Suppressor macrophage treated with lipopolysaccharide for 1 hour (primary cell): ENCODE measurements around the gene MTMR10.

ENCODE experiments used
- DNase-seq, 3 donors: peaks; one replicate each; pipeline ENCODE4 v3.0.0-alpha.2; 2020 to 2022

The MTMR10 gene

DNA sequence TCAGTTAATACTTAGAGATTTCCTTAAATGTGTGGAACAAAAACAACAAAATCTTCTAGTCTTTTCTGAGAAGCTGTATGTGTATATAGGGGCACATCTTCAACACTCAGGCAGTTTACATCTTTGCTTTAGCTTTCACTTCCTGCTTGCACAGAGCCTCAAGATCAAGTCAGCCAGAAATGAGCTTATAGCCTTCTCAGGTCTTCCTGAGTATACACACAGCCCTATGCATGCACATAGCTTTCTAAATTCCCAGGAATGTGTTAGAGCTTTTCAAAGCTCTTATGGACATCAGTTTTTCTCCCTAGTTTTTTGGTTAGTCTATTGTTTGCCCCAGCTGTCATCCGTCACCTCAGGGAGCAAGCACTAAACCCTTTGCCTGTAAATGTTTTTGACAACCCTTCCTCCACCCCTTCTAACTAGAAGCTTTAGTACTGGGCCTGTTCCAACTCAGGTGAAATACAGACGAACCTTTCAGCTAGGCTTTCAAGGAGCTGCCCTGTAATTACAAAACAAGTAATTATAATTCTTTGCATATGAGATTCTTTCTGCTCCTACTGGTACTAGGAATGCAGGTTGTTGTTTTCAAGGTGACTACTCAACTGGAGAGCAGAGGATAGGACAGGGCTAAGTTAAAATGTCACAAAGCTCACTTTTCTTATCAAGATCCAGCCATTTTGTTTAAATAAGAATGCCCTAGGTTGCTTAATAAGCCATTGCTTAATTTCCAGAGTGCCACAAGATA is 22.6 kb upstream of the MTMR10 start:
- peak in 2 of 3 donors; percentile 17 to 21 for DNase-seq

DNA sequence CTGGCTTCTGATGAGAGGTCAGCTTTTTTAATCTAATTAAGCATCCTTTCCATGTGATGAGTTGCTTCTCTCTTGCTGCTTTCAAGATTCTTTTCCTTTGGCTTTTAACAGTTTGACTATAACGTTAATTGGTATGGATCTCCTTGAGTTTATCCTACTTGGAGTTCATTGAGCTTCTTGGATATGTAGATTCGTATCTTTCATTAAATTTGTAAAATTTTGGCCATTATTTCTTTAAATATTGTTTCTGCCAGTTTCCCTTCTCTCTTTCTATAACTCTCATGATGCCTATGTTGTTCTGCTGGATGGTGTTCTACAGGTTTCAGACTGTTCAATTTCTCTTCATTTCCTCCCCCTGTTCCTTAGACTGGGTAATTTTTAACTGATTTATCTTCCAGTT is 21.0 kb upstream of the MTMR10 start:
- no peak for DNase-seq

DNA sequence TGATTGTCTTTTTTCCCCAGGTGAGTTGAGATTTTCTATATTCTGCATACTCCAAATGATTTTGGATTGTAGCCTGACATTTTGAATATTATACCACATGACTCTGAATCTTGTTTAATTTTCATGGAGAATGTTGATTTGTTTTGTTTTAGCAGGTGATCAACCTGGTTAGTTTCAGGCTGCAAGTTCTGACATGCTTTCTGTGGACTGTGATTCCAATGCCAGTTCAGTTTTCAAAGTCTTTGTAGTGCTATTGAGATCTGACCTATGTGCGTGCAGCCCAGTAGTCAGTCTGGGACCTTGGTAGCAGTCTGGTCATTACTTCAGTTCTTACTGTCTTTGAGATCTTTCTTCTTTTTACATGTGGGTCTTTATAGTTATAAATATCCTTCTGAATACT is 18.6 kb upstream of the MTMR10 start:
- no peak for DNase-seq

DNA sequence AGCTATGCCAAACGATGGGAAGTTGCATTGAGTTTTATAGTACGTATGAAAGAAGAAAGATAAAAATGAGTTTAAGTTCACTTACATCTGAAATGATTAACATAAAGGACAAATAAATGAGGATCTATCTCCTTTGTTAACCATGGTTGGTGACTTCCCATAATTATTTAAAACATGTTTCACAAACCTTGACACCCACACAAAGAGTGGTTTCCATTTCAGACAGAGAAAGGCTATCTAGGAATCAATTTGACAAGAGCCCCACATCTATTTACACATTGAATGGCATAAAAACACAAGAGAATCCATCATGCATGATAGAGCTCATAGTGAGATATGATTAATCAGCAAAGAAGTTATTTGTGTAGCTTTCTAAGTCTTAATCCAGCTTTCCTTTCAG is 14.2 kb upstream of the MTMR10 start:
- DNase-seq = peak; percentile 39 to 61 (median 53)

DNA sequence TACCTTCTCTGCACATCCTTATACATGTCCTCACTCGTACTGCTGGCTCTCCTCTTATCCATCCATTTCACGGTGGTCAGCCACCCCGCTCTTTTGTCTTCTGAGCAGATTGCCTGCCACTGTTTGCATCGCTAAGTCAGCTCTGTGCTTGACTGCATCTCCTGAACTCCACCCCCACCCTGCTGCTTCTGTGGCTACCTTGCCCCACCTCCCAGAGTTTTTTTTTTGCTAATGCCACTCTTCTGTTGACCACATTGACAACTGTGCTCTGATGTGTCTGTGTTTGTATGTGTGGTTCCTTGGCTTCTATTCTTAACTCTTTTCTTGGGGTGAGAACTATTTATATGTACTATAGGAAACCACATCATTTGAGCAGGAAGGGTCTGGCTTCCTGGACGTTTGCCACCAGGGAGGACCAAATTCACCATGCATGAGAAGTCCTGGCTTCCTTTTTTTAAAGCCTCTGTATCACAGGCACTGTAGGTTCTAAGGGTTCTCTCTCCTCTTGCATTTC is 12.8 kb upstream of the MTMR10 start:
- peak in 1 of 3 donors; percentile 14 for DNase-seq

DNA sequence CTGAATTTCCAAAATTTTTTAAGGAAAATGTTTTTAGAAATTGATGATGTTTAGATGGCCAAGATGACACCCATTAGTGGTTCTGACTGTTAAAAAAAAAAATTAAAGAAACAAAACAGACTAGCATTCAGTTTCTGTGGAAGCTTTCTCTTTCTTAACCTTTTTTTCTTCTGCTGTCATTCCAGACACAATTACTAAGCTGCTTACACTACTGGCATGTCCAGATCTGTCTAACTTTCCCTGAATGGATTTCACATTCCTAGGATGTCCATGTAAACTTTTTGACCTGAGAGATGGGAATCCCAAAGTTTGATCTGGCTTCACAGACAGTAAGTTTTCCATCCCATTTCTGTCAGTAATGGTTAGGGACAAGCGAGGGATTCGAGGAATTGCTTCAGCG is 10.3 kb upstream of the MTMR10 start:
- DNase-seq = no peak

DNA sequence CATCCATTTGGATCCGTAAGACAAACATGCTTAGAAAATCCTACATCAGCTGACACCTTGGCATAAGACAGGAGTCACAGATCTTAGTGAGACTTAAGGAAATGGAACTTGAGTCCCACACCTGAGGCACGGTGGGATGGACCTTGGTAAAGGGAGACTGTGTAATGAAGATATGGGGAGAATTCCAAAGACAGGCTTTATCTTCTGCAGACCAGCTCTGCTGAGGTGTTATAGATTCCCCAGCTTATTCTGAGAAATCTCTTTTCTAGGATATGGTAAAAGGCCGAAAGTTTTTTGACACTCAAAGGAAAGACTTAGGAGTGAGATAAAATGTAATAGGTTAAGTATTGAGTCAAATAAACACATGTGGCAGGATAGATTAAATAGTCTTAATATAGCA is 8.3 kb upstream of the MTMR10 start:
- DNase-seq = no peak

DNA sequence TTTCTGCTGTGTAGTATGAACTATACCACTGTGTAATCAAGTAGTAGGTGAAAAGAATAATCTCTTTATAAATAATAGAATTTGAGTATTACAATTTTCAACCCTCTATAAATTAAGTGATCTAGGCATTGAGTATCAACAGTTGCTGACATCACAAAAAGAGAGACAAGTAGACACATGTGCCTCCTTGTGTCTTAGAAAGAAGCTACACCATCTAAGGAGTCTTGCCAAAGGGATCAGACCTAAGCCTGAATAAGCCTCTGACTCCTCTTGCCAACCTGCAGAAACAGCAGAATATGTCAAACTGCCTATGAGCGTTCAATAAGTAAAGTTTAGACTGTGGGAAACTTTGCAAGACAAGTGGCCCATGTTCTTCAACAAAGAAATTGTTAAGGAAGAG is 5.8 kb upstream of the MTMR10 start:
- DNase-seq = no peak

DNA sequence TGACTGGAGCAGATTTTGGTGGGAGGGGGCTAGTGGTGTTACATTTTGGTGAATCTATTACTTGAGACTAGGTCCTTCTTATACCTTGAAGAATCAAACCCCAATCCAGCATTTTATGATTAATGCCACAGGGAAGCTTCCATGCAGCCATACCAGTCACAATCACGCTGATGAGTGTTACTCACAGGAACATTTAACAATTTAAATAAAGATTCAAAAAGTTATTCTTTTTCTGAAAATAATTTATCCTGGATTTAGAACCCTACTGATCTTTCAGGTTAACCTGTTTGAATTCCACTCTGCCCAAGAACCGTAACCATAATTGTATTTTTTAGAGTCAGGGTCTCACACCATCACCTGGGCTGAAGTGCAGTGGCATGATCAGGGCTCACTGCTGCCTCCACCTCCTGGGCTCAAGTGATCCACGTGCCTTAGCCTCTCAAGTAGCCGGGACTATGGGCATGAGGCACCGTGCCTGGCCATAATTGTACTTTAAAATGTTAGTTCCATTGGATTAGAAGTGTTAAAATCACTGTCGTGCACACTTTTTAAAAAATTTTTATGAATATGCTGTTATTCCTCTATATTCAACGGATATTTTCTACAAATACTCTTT is 929 bp upstream of the MTMR10 start:
- DNase-seq = peak in 1 of 3 donors; percentile 40

DNA sequence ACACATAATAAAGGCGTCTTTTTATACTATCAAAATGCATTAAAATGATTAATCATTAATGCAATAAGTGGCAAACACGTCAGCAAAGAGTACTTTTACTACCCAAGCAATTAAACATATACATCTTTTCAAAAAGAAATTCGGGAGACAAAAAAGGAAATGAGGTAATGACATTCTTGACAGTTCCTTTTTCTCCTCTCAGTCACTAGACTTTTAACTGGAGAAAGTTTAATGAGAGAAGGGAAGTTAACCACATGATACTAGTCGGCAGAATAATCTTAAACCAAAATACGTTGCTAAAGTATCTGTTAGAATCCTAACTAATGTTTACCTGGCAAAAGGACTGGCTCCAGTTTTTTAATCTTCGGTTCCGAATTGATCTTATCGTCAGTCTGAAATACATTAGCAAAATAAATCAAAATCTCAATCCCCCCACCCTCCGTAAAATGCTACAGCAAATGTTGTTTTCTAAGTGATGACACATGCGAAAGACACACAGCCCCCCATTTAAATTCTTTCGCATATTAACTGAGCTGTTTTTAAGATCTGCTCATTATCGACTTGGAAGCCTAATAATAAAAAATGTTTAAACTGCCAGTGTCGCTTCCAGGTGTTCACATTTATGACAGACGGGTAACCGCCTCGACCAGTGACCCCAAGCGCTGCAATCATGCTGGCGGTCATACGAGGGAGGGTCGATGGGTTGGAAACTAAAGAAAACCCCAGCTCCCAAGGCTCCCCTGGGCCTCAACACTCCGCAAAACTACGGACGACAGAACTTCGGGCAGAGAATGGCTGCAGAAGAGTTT is 778 bp downstream of the MTMR10 start:
- DNase-seq = peak; percentile 45 to 86 (median 79)

DNA sequence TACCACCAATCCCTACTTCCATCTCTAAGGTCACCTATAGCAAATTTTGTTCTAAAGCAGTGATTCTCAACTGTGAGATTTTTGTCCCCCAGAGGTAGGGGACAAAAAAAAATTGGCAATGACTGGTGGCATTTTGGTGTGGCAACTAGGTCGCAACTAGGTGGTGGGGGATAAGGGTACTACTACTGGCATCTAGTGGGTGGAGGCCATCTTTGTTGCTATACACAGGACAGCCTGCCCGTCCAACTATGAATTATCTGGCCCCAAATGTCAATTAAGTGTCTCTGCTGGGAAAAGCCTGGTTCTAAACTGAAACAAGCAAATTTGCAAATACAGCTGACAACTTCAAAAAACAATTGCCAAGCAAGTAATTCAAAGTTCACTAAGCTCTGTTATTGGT is 1.4 kb downstream of the MTMR10 start:
- DNase-seq = peak in 1 of 3 donors; percentile 22

DNA sequence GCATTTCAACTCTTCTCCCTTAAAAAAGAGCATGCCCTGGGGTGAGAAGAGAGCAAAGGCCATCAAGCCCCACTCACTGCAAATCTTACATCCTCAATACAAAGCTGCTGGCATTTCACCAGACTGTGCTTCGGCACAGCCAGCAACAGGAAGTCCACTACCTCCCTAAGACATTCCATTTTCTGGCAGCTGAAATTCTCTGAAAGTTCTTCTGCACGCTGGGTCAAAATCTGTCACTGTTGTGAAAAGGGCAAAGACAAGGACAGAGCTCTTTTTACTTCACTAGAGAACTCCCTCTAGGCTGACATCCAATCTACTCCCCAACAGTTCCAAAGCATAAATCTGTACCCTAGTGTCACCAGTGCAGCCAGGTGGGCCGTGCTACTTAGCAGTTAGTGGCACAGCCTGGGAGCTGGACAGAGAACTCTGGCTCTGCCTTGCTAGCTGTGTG is 6.3 kb downstream of the MTMR10 start:
- DNase-seq = peak in 1 of 3 donors; percentile 8

DNA sequence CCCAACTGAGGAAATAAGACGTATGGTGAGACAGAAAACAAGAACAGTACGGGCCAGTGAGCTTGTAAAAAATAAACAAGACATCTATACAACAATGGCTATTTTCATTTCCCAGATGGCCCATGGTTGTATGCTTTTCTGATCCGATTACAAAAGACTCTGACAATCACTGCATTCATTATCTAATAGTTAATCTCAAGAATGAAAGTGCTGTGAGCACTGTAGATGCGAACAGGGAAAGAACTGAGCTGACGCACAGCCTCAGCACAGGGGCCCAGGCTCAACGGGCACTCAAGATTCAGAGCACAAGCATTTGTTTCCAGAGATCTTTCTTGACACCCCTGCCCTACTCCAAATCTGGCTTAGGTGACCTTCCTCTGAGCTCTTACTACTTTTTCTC is 6.9 kb downstream of the MTMR10 start:
- no peak for DNase-seq

DNA sequence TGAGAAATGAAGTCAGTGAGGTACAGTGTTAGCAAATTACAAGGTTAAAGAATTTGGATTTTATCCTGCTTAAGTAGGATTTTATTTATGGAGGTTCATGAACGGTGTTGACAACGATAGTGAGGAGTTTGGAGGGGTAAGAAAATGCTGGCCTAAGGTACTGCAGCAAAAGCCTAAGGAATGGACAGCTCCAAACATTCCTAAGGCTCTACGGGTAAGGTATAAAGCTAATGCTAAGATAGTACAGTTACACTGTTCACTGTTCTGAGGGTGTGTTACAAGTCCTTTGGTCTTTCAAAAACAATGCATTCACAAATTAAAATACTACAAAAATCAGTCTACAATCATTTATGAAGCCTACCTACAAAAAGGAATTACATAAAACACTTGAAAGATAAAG is 7.3 kb downstream of the MTMR10 start:
- DNase-seq = no peak

DNA sequence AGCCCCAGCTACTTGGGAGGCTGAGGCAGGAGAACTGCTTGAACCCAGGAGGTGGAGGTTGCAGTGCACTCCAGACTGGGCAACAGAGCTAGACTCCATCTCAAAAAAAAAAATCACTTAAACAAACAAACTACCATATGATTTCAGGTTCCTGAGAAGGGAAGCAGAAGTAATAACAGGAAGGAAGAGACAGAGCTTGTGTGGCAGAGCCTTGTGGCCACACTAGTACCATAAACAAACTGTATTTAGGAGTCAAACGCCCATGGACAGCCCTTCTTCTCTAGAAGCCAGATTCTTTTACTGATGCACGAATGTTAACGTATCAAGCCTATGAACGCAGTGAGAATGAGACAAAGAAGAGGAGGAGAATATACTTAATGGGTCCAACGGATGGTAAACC is 12.0 kb downstream of the MTMR10 start:
- DNase-seq = peak; percentile 34 to 46 (median 46)

DNA sequence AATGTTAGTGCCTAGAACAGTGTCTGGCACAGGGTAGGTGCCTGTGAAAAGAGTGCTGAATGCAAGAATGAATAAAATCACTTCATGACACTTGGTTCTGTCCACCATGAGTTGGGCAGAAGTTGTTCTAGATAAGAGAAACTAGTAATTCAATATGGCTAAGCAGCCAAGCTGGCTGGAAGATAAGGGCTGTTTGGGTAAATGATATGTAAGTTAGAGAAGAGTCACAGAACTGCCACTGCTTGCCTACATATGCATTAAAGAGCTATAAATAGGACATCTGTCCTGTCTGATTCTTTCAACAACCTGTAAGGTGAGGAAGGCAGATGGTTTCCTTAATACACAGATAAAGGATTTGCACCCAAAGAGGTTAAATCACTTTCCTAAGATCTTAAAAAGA is 13.1 kb downstream of the MTMR10 start:
- DNase-seq = no peak

DNA sequence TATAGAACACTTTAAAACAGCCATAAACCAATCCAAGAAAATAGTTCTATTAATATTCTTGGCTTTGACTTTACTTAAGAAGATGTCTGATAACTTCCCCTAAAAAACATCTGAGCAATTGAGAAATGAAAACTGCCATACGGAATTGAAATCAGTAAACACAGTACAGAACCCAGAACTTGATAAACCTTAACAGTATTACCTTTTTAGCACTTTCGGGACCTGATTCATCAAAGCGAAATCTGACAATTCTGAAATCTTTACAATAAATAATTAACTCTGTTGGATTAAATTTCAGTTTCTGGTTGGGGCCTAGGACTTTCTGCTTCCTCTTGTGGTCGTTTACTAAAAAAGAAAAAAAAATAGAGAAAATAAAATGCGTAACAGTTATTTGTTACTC is 17.3 kb downstream of the MTMR10 start:
- DNase-seq = peak in 1 of 3 donors; percentile 14

DNA sequence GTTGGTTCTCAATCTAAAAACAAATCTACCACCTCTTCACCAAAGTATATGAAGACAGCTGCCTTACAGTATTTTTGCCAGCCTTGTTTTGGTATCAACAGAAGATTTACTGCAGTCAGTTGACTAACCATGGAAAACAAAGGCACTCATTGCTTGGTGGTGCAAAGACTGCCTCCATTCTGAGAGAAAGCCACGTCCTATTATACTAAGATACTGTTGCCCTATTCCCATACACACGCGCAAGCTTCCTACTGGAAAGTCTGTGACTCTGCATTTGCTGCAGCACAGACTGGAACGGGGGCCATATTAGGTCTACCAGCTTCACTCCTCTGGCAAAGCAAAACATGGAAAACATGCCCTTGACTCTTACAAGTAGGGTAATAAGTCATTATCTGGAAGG is 18.0 kb downstream of the MTMR10 start:
- no peak for DNase-seq

DNA sequence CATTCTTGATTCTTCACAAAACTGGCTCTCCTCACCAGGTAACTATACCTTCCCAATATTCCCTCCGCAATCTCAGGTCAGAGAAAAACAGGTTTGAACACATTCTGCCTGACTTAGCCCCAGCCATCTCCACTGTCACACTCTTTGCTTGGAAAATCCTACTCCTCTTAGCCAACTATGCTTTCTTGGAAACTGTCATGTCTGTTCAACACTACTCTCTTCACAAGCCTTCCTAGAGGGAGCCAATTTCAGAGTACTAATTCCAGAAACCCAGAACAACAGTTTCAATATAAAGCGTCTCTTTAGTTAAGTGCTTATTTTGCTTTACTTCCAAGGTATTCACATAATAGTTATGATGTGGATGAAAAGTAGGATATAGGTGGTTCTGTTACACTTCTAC is 21.7 kb downstream of the MTMR10 start:
- DNase-seq = no peak

DNA sequence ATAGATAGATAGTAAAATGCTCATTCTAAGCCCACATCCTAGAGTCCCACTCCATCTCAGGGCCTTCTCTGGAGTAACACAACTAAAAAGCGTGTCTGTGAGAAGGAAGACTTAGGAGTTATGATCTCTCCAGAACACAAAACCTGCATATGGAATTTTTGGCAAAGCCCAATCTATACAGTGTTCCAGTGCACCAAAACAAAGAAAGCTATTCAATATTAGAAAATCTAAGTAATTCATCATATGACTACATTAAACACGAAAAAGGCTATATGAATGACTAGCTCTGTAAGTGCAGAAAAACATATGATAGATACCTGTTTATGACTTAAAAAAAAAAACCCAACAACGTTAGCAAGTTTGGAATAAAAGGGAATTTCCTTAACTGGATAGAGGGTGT is 27.7 kb downstream of the MTMR10 start:
- no peak for DNase-seq

DNA sequence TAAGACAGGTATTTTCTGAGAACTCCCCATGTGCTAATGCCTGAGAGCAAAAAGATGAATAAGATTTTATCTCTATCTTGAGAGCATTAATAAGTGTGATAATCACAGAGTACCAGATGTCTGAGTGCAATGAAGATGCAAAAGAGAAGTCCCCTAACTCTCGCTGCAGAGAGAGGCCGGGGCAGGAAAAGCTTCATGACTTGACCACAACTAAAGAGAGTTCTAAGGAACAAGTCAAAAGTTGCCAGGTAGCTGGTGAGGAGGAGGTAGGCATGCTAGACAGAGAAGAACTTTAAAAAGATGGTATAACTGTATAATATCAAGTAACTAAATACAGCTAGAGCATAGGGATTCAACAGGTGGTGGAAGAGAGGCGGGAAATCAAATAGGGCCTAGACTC is 28.8 kb downstream of the MTMR10 start:
- DNase-seq = no peak

DNA sequence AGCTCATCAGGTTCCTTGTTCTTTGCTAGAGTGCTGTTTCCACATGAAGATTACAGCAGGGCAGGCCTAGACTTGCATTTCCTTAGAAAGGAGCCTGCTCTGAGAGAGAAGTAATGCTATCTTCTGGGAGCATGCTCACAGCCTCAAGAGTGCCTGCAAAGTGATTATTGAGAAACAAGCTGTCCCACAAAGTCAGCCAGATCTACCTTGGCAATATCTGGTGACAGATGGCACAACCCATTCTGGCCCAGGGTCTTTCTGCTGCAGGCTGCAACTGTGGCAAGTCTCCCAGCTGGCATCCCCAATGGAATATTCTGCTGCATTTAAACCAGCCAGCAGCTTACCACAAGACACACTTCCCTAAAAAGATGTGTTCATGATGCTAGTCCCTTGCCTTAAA is 29.3 kb downstream of the MTMR10 start:
- DNase-seq = no peak

DNA sequence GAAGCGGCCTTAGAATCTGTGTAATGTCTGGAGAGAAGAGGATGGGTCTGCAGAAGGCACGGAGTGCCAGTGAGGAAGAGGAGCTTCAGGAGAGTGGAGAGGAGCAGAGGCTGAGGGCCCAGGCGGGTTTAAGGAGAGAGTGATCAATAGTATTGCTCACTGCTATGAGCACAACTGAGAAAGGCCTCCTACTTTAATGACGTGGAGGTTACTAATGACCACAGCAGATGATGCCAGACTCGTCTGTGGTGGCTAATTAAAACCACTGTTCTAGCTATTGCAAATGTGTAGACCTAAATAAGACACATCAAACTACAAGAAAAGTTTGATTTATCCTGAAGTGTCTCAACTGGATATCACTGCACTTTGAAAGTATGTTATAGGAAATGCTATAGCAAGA is 33.2 kb downstream of the MTMR10 start:
- DNase-seq = no peak
